HL-60 (cell line): ENCODE data around the gene CSNK1D.
A peak's percentile ranks its signal among the peaks of the same experiment; 100 is the strongest.

Source experiments
- DNase-seq, 2 experiments: peaks; one replicate each; pipeline ENCODE4 v3.0.0-alpha.2; 2010 to 2020; ENCODE audit warnings: low read depth in 1 of 2, low spot score in 1 of 2
- H3K27ac ChIP-seq: fragments of 250-450 bp; sonication (Bioruptor Pico); replicated peaks from 2 replicates; pipeline ENCODE4 v1.5.1; 2020; ENCODE audit warnings: mild to moderate bottlenecking, moderate library complexity
- H3K27me3 ChIP-seq: fragments of 250-450 bp; sonication (Bioruptor Pico); 2 replicates; pipeline ENCODE4 v1.5.1; 2021; ENCODE audit warnings: mild to moderate bottlenecking, moderate library complexity; ENCODE audit not compliant: insufficient read depth, poor library complexity, severe bottlenecking
- H3K4me3 ChIP-seq: replicated peaks from 2 replicates; pipeline ENCODE4 v1.5.1; 2011; ENCODE audit warnings: mild to moderate bottlenecking, control low read depth, low read length; ENCODE audit not compliant: insufficient read depth
- GABPA ChIP-seq: IDR thresholded peaks from 2 replicates; pipeline ENCODE4 v1.6.1; 2012; ENCODE audit warnings: low read depth
- POLR2AphosphoS5 ChIP-seq: IDR thresholded peaks from 2 replicates; pipeline ENCODE4 v1.6.1; 2012; ENCODE audit warnings: low read depth
- REST ChIP-seq: IDR thresholded peaks from 2 replicates; pipeline ENCODE4 v1.6.1; 2012; ENCODE audit warnings: low read depth; ENCODE audit not compliant: insufficient replicate concordance
- SPI1 ChIP-seq: IDR thresholded peaks from 2 replicates; pipeline ENCODE4 v1.6.1; 2012; ENCODE audit warnings: low read depth, mild to moderate bottlenecking, borderline replicate concordance
- TF ChIP-seq, protein P1 (sequence below): IDR thresholded peaks from one replicate; pipeline ENCODE4 v1.5.1; 2011; ENCODE audit warnings: low read length, control low read depth, inconsistent platforms; ENCODE audit not compliant: insufficient read depth

Gene CSNK1D

GRCh38 chr17:82297280-82297713 is 23.8 kb upstream of the CSNK1D start:
- DNase-seq = peak; percentile 87 to 89

GRCh38 chr17:82296511-82297279 is 23.2 kb upstream of the CSNK1D start:
- TF ChIP-seq SPI1 (no peak), GABPA (no peak), POLR2AphosphoS5 (no peak), REST (no peak)
- TF ChIP-seq, protein P1, sequence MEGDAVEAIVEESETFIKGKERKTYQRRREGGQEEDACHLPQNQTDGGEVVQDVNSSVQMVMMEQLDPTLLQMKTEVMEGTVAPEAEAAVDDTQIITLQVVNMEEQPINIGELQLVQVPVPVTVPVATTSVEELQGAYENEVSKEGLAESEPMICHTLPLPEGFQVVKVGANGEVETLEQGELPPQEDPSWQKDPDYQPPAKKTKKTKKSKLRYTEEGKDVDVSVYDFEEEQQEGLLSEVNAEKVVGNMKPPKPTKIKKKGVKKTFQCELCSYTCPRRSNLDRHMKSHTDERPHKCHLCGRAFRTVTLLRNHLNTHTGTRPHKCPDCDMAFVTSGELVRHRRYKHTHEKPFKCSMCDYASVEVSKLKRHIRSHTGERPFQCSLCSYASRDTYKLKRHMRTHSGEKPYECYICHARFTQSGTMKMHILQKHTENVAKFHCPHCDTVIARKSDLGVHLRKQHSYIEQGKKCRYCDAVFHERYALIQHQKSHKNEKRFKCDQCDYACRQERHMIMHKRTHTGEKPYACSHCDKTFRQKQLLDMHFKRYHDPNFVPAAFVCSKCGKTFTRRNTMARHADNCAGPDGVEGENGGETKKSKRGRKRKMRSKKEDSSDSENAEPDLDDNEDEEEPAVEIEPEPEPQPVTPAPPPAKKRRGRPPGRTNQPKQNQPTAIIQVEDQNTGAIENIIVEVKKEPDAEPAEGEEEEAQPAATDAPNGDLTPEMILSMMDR = no peak
- H3K27me3 ChIP-seq = no peaks in the 10 kb centered on the region
- H3K27ac ChIP-seq = peak overlapping the region; percentile 94
- no peak for DNase-seq
- peak overlapping the region; percentile 34 for H3K4me3 ChIP-seq

More at GRCh38 chr17:82297280-82297713, 23.8 kb upstream of the CSNK1D start:
- Histone ChIP-seq H3K4me3 (peak overlapping the region; percentile 34), H3K27ac (peak overlapping the region; percentile 94), H3K27me3 (no peaks in the 10 kb centered on the region)
- no peak for TF ChIP-seq SPI1
- TF ChIP-seq POLR2AphosphoS5 = no peak
- TF ChIP-seq, protein P1 = no peak
- TF ChIP-seq GABPA = 0 out of 2 replicates have a peak, but pooled peaks have one; percentile 19

- Histone ChIP-seq H3K27ac (no peak overlapping the region), H3K4me3 (no peak overlapping the region), H3K27me3 (no peaks in the 10 kb centered on the region)
- DNase-seq = no peak
- no peak for TF ChIP-seq POLR2AphosphoS5
- no peak for TF ChIP-seq REST
- TF ChIP-seq, protein P1 = no peak
- TF ChIP-seq GABPA = no peak
- no peak for TF ChIP-seq SPI1
Observed at GRCh38 chr17:82295472-82295814, 21.9 kb upstream of the CSNK1D start.
